Panc1 (cell line): ENCODE measurements around the gene PIP5K1C. TPM values are rescaled to one million over a fixed set of nuclear protein-coding genes. Genes with fewer than 3 reads are reported as not detected.
A peak's percentile ranks its signal among the peaks of the same experiment; 100 is the strongest.

Experiments
- ATAC-seq: fragments of 200-7000 bp; cut with Tn5 transposase; 2 replicates; pipeline ENCODE4 v1.9.1; 2020; ENCODE audit warnings: mild to moderate bottlenecking, moderate library complexity
- BruUV-seq: library from RNA; stranded (reverse); fragments of 400-500 nt; replicated peaks from 2 replicates; lab custom pipeline; 2021; lab: Mats Ljungman, UMichigan
- CTCF ChIA-PET: fragments of 300-600 bp; sonication (Branson Sonifier 250); formaldehyde crosslinking; loops from one replicate; lab custom pipeline; 2022; ENCODE audit warnings: antibody characterized with exemption; lab: Charles Lee
- POLR2A ChIA-PET: fragments of 300-600 bp; sonication (Branson Sonifier 250); formaldehyde crosslinking; loops from one replicate; lab custom pipeline; 2022; ENCODE audit warnings: antibody characterized with exemption; lab: Charles Lee
- DNase-seq: peaks from one replicate; pipeline ENCODE4 v3.0.0-alpha.2; 2010; ENCODE audit warnings: low read depth, low spot score
- H3K27ac ChIP-seq: 2 replicates; pipeline ENCODE4 v1.5.1; 2011; ENCODE audit warnings: mild to moderate bottlenecking, low read length, inconsistent platforms
- H3K27me3 ChIP-seq: fragments of 200-500 bp; sonication (Bioruptor generic); 2 replicates; pipeline ENCODE4 v1.6.0; 2014; ENCODE audit warnings: low read length, inconsistent platforms; ENCODE audit not compliant: control insufficient read depth, insufficient read depth
- H3K36me3 ChIP-seq: fragments of 200-500 bp; sonication (Bioruptor generic); 2 replicates; pipeline ENCODE4 v1.5.1; 2014; ENCODE audit warnings: inconsistent platforms, mild to moderate bottlenecking, low read length, moderate library complexity; ENCODE audit not compliant: control insufficient read depth, insufficient read depth
- H3K4me1 ChIP-seq: 2 replicates; pipeline ENCODE4 v1.5.1; 2011; ENCODE audit warnings: inconsistent platforms, mild to moderate bottlenecking, low read length, moderate library complexity; ENCODE audit not compliant: control insufficient read depth, insufficient read depth
- H3K4me3 ChIP-seq, 2 experiments: 2 replicates each; pipeline ENCODE4 v1.5.1; 2011 to 2012; ENCODE audit warnings: low read depth in 2 of 2, low read length in 2 of 2, mild to moderate bottlenecking in 2 of 2, inconsistent platforms in 1 of 2, moderate library complexity in 1 of 2
- H3K9me3 ChIP-seq: fragments of 200-500 bp; sonication (Bioruptor generic); 2 replicates; pipeline ENCODE4 v1.5.1; 2014; ENCODE audit warnings: low read depth, mild to moderate bottlenecking, inconsistent platforms, low read length, moderate library complexity; ENCODE audit not compliant: control insufficient read depth, insufficient read depth
- CTCF ChIP-seq: fragments of 450-650 bp; IDR thresholded peaks from 2 replicates; pipeline ENCODE4 v1.5.1; 2017; ENCODE audit warnings: mild to moderate bottlenecking
- POLR2AphosphoS5 ChIP-seq: IDR thresholded peaks from 2 replicates; pipeline ENCODE4 v1.6.1; 2012; ENCODE audit warnings: mild to moderate bottlenecking, low read depth, low read length, moderate library complexity
- REST ChIP-seq, 2 experiments: IDR thresholded peaks; 2 replicates each; pipeline ENCODE4 v1.6.1; 2011 to 2012; ENCODE audit warnings: low read depth in 2 of 2, control low read depth in 1 of 2, low read length in 1 of 2, mild to moderate bottlenecking in 1 of 2, moderate library complexity in 1 of 2; ENCODE audit not compliant: insufficient read depth in 1 of 2
- SIN3A ChIP-seq: IDR thresholded peaks from 2 replicates; pipeline ENCODE4 v1.6.1; 2012; ENCODE audit warnings: low read depth, mild to moderate bottlenecking, low read length, moderate library complexity, borderline replicate concordance; ENCODE audit not compliant: insufficient read depth
- TCF7L2 ChIP-seq: IDR thresholded peaks from 2 replicates; pipeline ENCODE4 v1.6.1; 2011; ENCODE audit warnings: mild to moderate bottlenecking, low read depth, low read length, inconsistent platforms
- in situ Hi-C: cut with HindIII; loops from 2 replicates; pipeline ENCODE4 v1.10.0; 2016; ENCODE audit warnings: low sequenced_read_pairs, low pct_unique_long_range_greater_than_20kb
- intact Hi-C: fragments of 100-400 bp; cut with micrococcal nuclease; formaldehyde crosslinking; loops from one replicate; pipeline ENCODE4 v1.10.0; 2022; ENCODE audit not compliant: unreplicated experiment
- total RNA-seq: library from RNA; stranded (reverse); gene quantifications from one replicate; pipeline ENCODE4 v1.2.1, GENCODE V29; 2021; ENCODE audit not compliant: unreplicated experiment

Gene PIP5K1C
- total RNA-seq, 1 experiment from 2014 or later: 30.6 TPM

DNA sequence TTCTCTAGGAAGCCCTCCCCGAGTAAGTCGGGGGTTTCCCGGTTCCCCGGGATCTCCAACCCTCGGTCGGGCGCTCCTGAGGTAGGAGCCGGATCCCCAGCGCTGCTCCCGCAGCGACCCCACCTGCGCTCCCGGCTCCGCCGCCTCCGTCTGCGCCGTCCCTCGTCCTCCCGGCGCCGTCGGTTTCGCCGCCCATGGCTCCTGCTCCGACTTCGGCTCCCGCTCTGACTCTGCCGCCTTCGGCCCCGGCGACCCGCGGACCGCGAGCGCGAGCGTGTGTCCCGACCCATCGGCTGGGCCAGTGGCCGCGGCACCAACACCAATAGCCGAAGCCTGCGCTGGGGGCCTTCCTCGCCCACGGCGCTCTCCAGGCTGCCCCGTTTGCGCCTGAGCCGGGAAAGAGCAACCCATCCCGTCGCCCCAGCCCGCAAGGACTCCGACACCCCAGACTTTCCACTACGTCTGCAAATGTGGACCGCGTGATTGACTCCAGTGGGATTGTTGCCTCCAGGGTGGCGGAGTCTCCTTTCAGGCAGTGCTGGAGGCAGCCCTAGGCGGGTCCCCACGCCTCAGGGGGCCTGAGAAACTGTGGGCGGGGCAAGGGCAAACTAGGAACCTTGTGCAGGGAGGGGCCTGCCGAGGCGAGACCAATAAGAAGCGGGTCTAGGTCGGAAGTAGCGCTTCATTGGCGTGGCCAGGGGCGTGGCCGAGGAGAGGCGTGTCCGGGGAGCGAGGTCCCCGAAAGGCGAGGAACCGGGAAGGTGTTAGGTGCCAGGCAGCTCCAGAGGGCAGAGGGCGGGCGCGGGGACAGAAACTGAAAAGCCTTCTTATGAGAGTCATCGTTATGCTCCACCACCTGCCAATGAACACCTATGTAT is 73.6 kb downstream of the PIP5K1C start, which contains the start of gene CACTIN:
Gene CACTIN (minus strand): TSS at position 318 of the 878 bp plus-strand sequence. CDS start 28 bp downstream, at position 290.
- H3K4me1 ChIP-seq: peaks cover 6% of the 10 kb centered on the region
- POLR2A ChIA-PET: no interaction called here
- in situ Hi-C loops (no loop called here), intact Hi-C loops (no loop called here)
- H3K27ac ChIP-seq: peak within 1 kb of the TSS; percentile 88
- peak; percentile 97 for ATAC-seq
- H3K36me3 ChIP-seq: peaks cover 5% of the 10 kb centered on the region; the same call in 1 of the 2 replicates
- CTCF ChIA-PET: interaction anchor here (0.7 kb wide), 1 partner anchor 91 kb away, joined by 8 read pairs; no protein-coding TSS in a partner anchor
- no peaks in the 10 kb centered on the region for H3K27me3 ChIP-seq
- 0 out of 2 replicates have a peak, but pooled peaks have one; percentile 10 for TF ChIP-seq TCF7L2
- TF ChIP-seq REST (IDR thresholded peaks at IDR 0.05; ENCODE audit: insufficient read depth in 1 of 2, low read depth in 2 of 2, low read length in 1 of 2): no peak
- TF ChIP-seq POLR2AphosphoS5: peak; percentile 45
- peak within 1 kb of the TSS; percentile 84 to 93 for H3K4me3 ChIP-seq
- DNase-seq: peak; percentile 80
- H3K9me3 ChIP-seq: no peaks in the 10 kb centered on the region
- no TSS peak for BruUV-seq

- Histone ChIP-seq H3K27me3 (no peaks in the 10 kb centered on the region), H3K4me1 (peaks cover 6% of the 10 kb centered on the region), H3K36me3 (peaks cover 5% of the 10 kb centered on the region; the same call in 1 of the 2 replicates), H3K27ac (peak overlapping the region; percentile 88), H3K9me3 (no peaks in the 10 kb centered on the region), H3K4me3 (peak overlapping the region; percentile 84 to 93)
- DNase-seq (no peak), ATAC-seq (peak; percentile 1; the same call in 1 of the 2 replicates)
- ChIA-PET POLR2A (no interaction called here), CTCF (no interaction called here)
- BruUV-seq: TSS peak; percentile 83
- intact Hi-C loops (no loop called here), in situ Hi-C loops (no loop called here)
- TF ChIP-seq POLR2AphosphoS5: no peak
- TF ChIP-seq SIN3A: no peak
- TF ChIP-seq CTCF: no peak
- TF ChIP-seq TCF7L2: no peak
- no peak for TF ChIP-seq REST (IDR thresholded peaks at IDR 0.05; ENCODE audit: insufficient read depth in 1 of 2, low read depth in 2 of 2, low read length in 1 of 2)
These were observed 74.2 kb downstream of the PIP5K1C start for GRCh38 chr19:3625996-3626472.
